OCI-LY7 (cell line): Measurements from ENCODE around the gene SETBP1. TPM values are rescaled to one million over a fixed set of nuclear protein-coding genes. Genes with fewer than 3 reads are reported as not detected.

Experiments used
- BruUV-seq: library from RNA; stranded (reverse); fragments of 400-500 nt; replicated peaks from 2 replicates; lab custom pipeline; 2021; lab: Mats Ljungman, UMichigan
- CTCF ChIA-PET: fragments of 300-600 bp; sonication (Branson Sonifier 250); formaldehyde crosslinking; loops from one replicate; lab custom pipeline; 2022; ENCODE audit warnings: antibody characterized with exemption; ENCODE audit not compliant: unreplicated experiment; lab: Charles Lee
- POLR2A ChIA-PET: fragments of 300-600 bp; sonication (Branson Sonifier 250); formaldehyde crosslinking; loops from one replicate; lab custom pipeline; 2022; ENCODE audit warnings: antibody characterized with exemption; lab: Charles Lee
- DNase-seq: peaks from one replicate; pipeline ENCODE4 v3.0.0-alpha.2; 2015; ENCODE audit warnings: low spot score
- H2AFZ ChIP-seq: fragments of 200-600 bp; sonication (generic), shearing (Covaris generic); 2 replicates; pipeline ENCODE4 v1.6.1; 2014; ENCODE audit warnings: mild to moderate bottlenecking, antibody characterized with exemption, low read length, moderate library complexity
- H3K27ac ChIP-seq: fragments of 200-600 bp; sonication (generic); 2 replicates; pipeline ENCODE4 v1.5.1; 2014; ENCODE audit warnings: mixed run types, low read depth, mild to moderate bottlenecking, moderate library complexity, low read length, inconsistent platforms; ENCODE audit not compliant: poor library complexity, severe bottlenecking
- H3K36me3 ChIP-seq: fragments of 200-600 bp; sonication (generic); 2 replicates; pipeline ENCODE4 v1.6.1; 2014; ENCODE audit warnings: mild to moderate bottlenecking, antibody characterized with exemption, low read length, moderate library complexity, mixed read lengths; ENCODE audit not compliant: insufficient read depth
- H3K4me1 ChIP-seq: fragments of 200-600 bp; sonication (generic); 2 replicates; pipeline ENCODE4 v1.5.1; 2014; ENCODE audit warnings: mild to moderate bottlenecking, low read length; ENCODE audit not compliant: insufficient read depth, poor library complexity, severe bottlenecking
- H3K4me2 ChIP-seq: fragments of 200-600 bp; sonication (generic); 2 replicates; pipeline ENCODE4 v1.6.1; 2014; ENCODE audit warnings: mild to moderate bottlenecking, low read length
- H3K4me3 ChIP-seq: fragments of 200-600 bp; sonication (generic); 2 replicates; pipeline ENCODE4 v1.5.1; 2014; ENCODE audit warnings: mild to moderate bottlenecking, low read depth, low read length; ENCODE audit not compliant: poor library complexity, severe bottlenecking
- H3K79me2 ChIP-seq: fragments of 200-600 bp; sonication (generic); 2 replicates; pipeline ENCODE4 v1.6.1; 2016; ENCODE audit warnings: low read depth, mild to moderate bottlenecking, low read length, moderate library complexity, mixed read lengths; ENCODE audit not compliant: insufficient read depth
- H3K9me2 ChIP-seq: fragments of 200-600 bp; sonication (generic); 2 replicates; pipeline ENCODE4 v1.6.1; 2016; ENCODE audit warnings: mild to moderate bottlenecking, low read length, mixed read lengths; ENCODE audit not compliant: insufficient read depth
- H3K9me3 ChIP-seq: fragments of 200-600 bp; sonication (generic); 2 replicates; pipeline ENCODE4 v1.6.1; 2014; ENCODE audit warnings: mild to moderate bottlenecking, mixed run types, low read length, mixed read lengths
- H4K20me1 ChIP-seq: fragments of 200-600 bp; sonication (generic); 2 replicates; pipeline ENCODE4 v1.6.1; 2014; ENCODE audit warnings: mild to moderate bottlenecking, antibody characterized with exemption, low read length, moderate library complexity, mixed read lengths; ENCODE audit not compliant: insufficient read depth
- CTCF ChIP-seq: fragments of 200-600 bp; sonication (generic); conservative IDR thresholded peaks from 2 replicates; pipeline ENCODE4 v1.5.1; 2014; ENCODE audit warnings: mild to moderate bottlenecking, antibody characterized with exemption, low read length, moderate library complexity, mixed read lengths
- EZH2phosphoT487 ChIP-seq: fragments of 200-600 bp; sonication (generic); IDR thresholded peaks from 2 replicates; pipeline ENCODE4 v1.6.1; 2018; ENCODE audit warnings: low read depth, borderline replicate concordance, mild to moderate bottlenecking, mixed run types, antibody characterized with exemption, low read length, moderate library complexity, mixed read lengths
- intact Hi-C: fragments of 100-400 bp; cut with micrococcal nuclease; formaldehyde crosslinking; loops from one replicate; pipeline ENCODE4 v1.10.0; 2022; ENCODE audit not compliant: unreplicated experiment
- total RNA-seq, 2 experiments: library from RNA; depleted of rRNA in 1 of 2; stranded (reverse); fragments of >200 nt in 1 of 2; shearing (Covaris generic) in 1 of 2; gene quantifications; 2 replicates each; pipeline ENCODE4 v1.2.3, GENCODE V29; 2014 to 2022

The SETBP1 gene
- total RNA-seq, 2 experiments from 2014 or later, result 2.6 to 9.1 TPM

- CTCF ChIA-PET, result no interaction called here
- Histone ChIP-seq H3K4me1 (peaks cover 33% of the 10 kb centered on the region), H3K9me2 (no peaks in the 10 kb centered on the region), H3K9me3 (no peaks in the 10 kb centered on the region), H3K4me3 (no peak overlapping the region), H4K20me1 (no peaks in the 10 kb centered on the region), H2AFZ (no peak overlapping the region), H3K4me2 (peak overlapping the region; percentile 44), H3K79me2 (no peaks in the 10 kb centered on the region), H3K36me3 (no peaks in the 10 kb centered on the region), H3K27ac (no peak overlapping the region)
- no TSS peak for BruUV-seq
- intact Hi-C loops, result no loop called here
- TF ChIP-seq EZH2phosphoT487 (no peak), CTCF (no peak)
- no peak for DNase-seq
- POLR2A ChIA-PET, result no interaction called here
These were observed 135.8 kb downstream of the SETBP1 start for GRCh38 chr18:44816477-44816876.

DNA sequence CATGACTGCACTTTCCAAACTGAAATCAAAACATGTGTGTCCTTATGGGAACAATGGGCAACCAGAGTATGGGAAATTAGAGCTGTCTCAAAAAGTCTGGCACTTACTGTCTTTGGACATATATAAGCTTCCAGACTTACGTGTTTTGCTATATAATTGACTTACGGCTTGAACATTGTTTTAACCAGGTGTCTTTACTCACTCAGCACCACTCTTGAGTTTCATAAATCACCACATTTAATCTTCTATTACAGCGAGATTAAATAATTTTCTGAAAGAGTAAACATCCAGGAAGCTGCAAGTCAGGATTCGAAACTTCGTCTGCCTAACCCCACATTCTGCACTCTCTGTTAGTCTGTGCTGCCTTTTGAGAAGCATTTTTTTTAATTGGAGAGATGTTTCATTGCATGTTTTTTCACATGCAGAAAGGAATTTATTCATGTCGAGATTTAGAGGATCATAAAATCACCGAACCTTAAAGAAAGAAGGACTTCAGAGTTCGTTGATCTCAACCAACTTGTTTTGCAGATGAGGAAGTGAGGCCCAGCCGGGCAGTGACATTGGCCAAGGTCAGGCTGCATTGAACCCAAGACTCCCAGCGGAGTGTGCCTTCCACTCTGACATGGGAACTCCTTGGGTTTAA lies 137.3 kb downstream of the SETBP1 start:
- CTCF ChIA-PET, result no interaction called here
- Histone ChIP-seq H3K9me3 (no peaks in the 10 kb centered on the region), H3K27ac (peak overlapping the region; percentile 39), H2AFZ (peak overlapping the region; percentile 90), H3K9me2 (no peaks in the 10 kb centered on the region), H3K36me3 (no peaks in the 10 kb centered on the region), H3K4me1 (peaks cover 33% of the 10 kb centered on the region), H4K20me1 (no peaks in the 10 kb centered on the region), H3K4me2 (peak overlapping the region; percentile 52), H3K4me3 (peak overlapping the region; percentile 31), H3K79me2 (no peaks in the 10 kb centered on the region)
- POLR2A ChIA-PET, result interaction anchor here (0.9 to 1.5 kb wide), 3 partner anchors 9 to 58 kb away, joined by 3 to 6 read pairs (median 3); no protein-coding TSS in a partner anchor
- TF ChIP-seq CTCF (no peak), EZH2phosphoT487 (no peak)
- BruUV-seq, result no TSS peak
- intact Hi-C loops, result no loop called here
- peak; percentile 30 for DNase-seq

- H3K36me3 ChIP-seq, result no peaks in the 10 kb centered on the region
- H3K27ac ChIP-seq, result peak overlapping the region; percentile 39
- H3K9me2 ChIP-seq, result no peaks in the 10 kb centered on the region
- ChIA-PET CTCF (no interaction called here), POLR2A (no interaction called here)
- BruUV-seq, result no TSS peak
- intact Hi-C loops, result no loop called here
- TF ChIP-seq EZH2phosphoT487 (no peak), CTCF (no peak)
- peak overlapping the region; percentile 52; the same call in 1 of the 2 replicates for H3K4me2 ChIP-seq
- no peak overlapping the region for H3K4me3 ChIP-seq
- H3K9me3 ChIP-seq, result no peaks in the 10 kb centered on the region
- peak overlapping the region; percentile 90; the same call in 1 of the 2 replicates for H2AFZ ChIP-seq
- no peaks in the 10 kb centered on the region for H4K20me1 ChIP-seq
- DNase-seq, result no peak
- no peaks in the 10 kb centered on the region for H3K79me2 ChIP-seq
- H3K4me1 ChIP-seq, result peaks cover 33% of the 10 kb centered on the region
These were observed 138.1 kb downstream of the SETBP1 start for GRCh38 chr18:44818668-44819403.
